Measurements from ENCODE around the gene SKAP1. TPM values are rescaled to one million over a fixed set of nuclear protein-coding genes. Genes with fewer than 3 reads are reported as not detected.

SKAP1 gene
- total RNA-seq, 1 donor from 2014 or later, result 0.41 TPM

- FAIRE-seq, result no peak
Observed at GRCh38 chr17:48128400-48128799, 301.6 kb downstream of the SKAP1 start.

GRCh38 chr17:48127371-48128051 lies 302.5 kb downstream of the SKAP1 start:
- FAIRE-seq (no peak), DNase-seq (ENCODE audit: low spot score in 2 of 2) (no peak)

More at GRCh38 chr17:48128400-48128799, 301.6 kb downstream of the SKAP1 start:
- no peak for DNase-seq (ENCODE audit: low spot score in 2 of 2)

GRCh38 chr17:48126532-48126850 lies 303.5 kb downstream of the SKAP1 start:
- no peak for FAIRE-seq
- DNase-seq (ENCODE audit: low spot score in 2 of 2), result no peak

- FAIRE-seq (no peak), DNase-seq (ENCODE audit: low spot score in 2 of 2) (no peak)
Observed at GRCh38 chr17:48125829-48126531, 304.0 kb downstream of the SKAP1 start.

- FAIRE-seq (no peak), DNase-seq (ENCODE audit: low spot score in 2 of 2) (no peak)
Observed at GRCh38 chr17:48123776-48124388, 306.1 kb downstream of the SKAP1 start.

- FAIRE-seq, result no peak
Observed at GRCh38 chr17:48123111-48123510, 306.9 kb downstream of the SKAP1 start.

GRCh38 chr17:48122665-48123045 lies 307.4 kb downstream of the SKAP1 start:
- DNase-seq (ENCODE audit: low spot score in 2 of 2) (no peak), FAIRE-seq (no peak)

More at GRCh38 chr17:48123111-48123510, 306.9 kb downstream of the SKAP1 start:
- DNase-seq (ENCODE audit: low spot score in 2 of 2), result peak; percentile 39 to 48

GRCh38 chr17:48121923-48122664 lies 307.9 kb downstream of the SKAP1 start:
- FAIRE-seq, result no peak
- no peak for DNase-seq (ENCODE audit: low spot score in 2 of 2)

- FAIRE-seq, result no peak
- no peak for DNase-seq (ENCODE audit: low spot score in 2 of 2)
Observed at GRCh38 chr17:48113201-48113676, 316.8 kb downstream of the SKAP1 start.

GRCh38 chr17:48111937-48112241 lies 318.1 kb downstream of the SKAP1 start:
- DNase-seq (ENCODE audit: low spot score in 2 of 2) (no peak), FAIRE-seq (no peak)

- DNase-seq (ENCODE audit: low spot score in 2 of 2) (no peak), FAIRE-seq (no peak)
Observed at GRCh38 chr17:48110761-48111160, 319.3 kb downstream of the SKAP1 start.

GRCh38 chr17:48107137-48108055 lies 322.6 kb downstream of the SKAP1 start, which contains the start of gene SNX11:
Gene SNX11, plus strand, starts transcription at chr17:48107766. Its CDS starts 4,278 bp downstream, at chr17:48112044.
- no peak for FAIRE-seq
- DNase-seq (ENCODE audit: low spot score in 2 of 2), result peak; percentile 74 to 82

- no peak for FAIRE-seq
- DNase-seq (ENCODE audit: low spot score in 2 of 2), result no peak
Observed at GRCh38 chr17:48106802-48107136, 323.2 kb downstream of the SKAP1 start.

GRCh38 chr17:48104440-48104839 lies 325.6 kb downstream of the SKAP1 start:
- DNase-seq (ENCODE audit: low spot score in 2 of 2), result no peak
- no peak for FAIRE-seq

GRCh38 chr17:48102798-48103715 lies 327.0 kb downstream of the SKAP1 start:
- DNase-seq (ENCODE audit: low spot score in 2 of 2) (no peak), FAIRE-seq (no peak)

- FAIRE-seq, result no peak
- DNase-seq (ENCODE audit: low spot score in 2 of 2), result no peak
Observed at GRCh38 chr17:48102043-48102750, 327.8 kb downstream of the SKAP1 start.

GRCh38 chr17:48101012-48101720 lies 328.8 kb downstream of the SKAP1 start, which contains the start of gene CBX1:
Gene CBX1, minus strand, starts transcription at chr17:48101478. Its CDS starts 24,474 bp downstream, at chr17:48077004.
- no peak for FAIRE-seq

More at GRCh38 chr17:48101012-48101720, 328.8 kb downstream of the SKAP1 start, which contains the start of gene CBX1:
- DNase-seq (ENCODE audit: low spot score in 2 of 2), result peak; percentile 85 to 91

All from frontal cortex (tissue), 4 donors.